Measurements from ENCODE around the gene FAM20A. TPM values are rescaled to one million over a fixed set of nuclear protein-coding genes. Genes with fewer than 3 reads are reported as not detected.

Gene FAM20A
- polyA plus RNA-seq, 1 donor from 2014 or later, result not detected

GRCh38 chr17:68595496-68595895, 5.7 kb downstream of the FAM20A start:
- no peak overlapping the region for H3K4me2 ChIP-seq (ENCODE audit: low read length)
- H2AFZ ChIP-seq (ENCODE audit: low read depth, low read length), result no peak overlapping the region
- H3F3A ChIP-seq (ENCODE audit: insufficient read depth, low read length, poor library complexity, severe bottlenecking), result no peaks in the 10 kb centered on the region
- no peaks in the 10 kb centered on the region for H4K20me1 ChIP-seq (ENCODE audit: insufficient read depth)
- H3K9me2 ChIP-seq (ENCODE audit: insufficient read depth, low read length), result no peaks in the 10 kb centered on the region
- H3K4me3 ChIP-seq (ENCODE audit: low read length), result no peak overlapping the region
- H3K9me3 ChIP-seq (ENCODE audit: low read length), result no peaks in the 10 kb centered on the region
- no peaks in the 10 kb centered on the region for H3K36me3 ChIP-seq (ENCODE audit: insufficient read depth, low read length)
- no peaks in the 10 kb centered on the region for H3K79me2 ChIP-seq (replicated peaks; ENCODE audit: insufficient read depth, low read length)
- no peak overlapping the region for H3K9ac ChIP-seq (ENCODE audit: low read length)
- TF ChIP-seq, protein P1, sequence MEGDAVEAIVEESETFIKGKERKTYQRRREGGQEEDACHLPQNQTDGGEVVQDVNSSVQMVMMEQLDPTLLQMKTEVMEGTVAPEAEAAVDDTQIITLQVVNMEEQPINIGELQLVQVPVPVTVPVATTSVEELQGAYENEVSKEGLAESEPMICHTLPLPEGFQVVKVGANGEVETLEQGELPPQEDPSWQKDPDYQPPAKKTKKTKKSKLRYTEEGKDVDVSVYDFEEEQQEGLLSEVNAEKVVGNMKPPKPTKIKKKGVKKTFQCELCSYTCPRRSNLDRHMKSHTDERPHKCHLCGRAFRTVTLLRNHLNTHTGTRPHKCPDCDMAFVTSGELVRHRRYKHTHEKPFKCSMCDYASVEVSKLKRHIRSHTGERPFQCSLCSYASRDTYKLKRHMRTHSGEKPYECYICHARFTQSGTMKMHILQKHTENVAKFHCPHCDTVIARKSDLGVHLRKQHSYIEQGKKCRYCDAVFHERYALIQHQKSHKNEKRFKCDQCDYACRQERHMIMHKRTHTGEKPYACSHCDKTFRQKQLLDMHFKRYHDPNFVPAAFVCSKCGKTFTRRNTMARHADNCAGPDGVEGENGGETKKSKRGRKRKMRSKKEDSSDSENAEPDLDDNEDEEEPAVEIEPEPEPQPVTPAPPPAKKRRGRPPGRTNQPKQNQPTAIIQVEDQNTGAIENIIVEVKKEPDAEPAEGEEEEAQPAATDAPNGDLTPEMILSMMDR (IDR thresholded peaks at IDR 0.05; ENCODE audit: poor library complexity, severe bottlenecking), result no peak
- TF ChIP-seq POLR2AphosphoS5 (IDR thresholded peaks at IDR 0.05) (no peak), RAD21 (conservative IDR thresholded peaks at IDR 0.05) (no peak), REST (IDR thresholded peaks at IDR 0.05; ENCODE audit: borderline replicate concordance) (no peak), MXI1 (conservative IDR thresholded peaks at IDR 0.05; ENCODE audit: poor library complexity, severe bottlenecking) (no peak), TAF1 (IDR thresholded peaks at IDR 0.05; ENCODE audit: low read depth) (no peak), EP300 (conservative IDR thresholded peaks at IDR 0.05; ENCODE audit: poor library complexity, severe bottlenecking) (no peak), EZH2 (IDR thresholded peaks at IDR 0.05; ENCODE audit: borderline replicate concordance, insufficient read depth, low read length, poor library complexity, severe bottlenecking) (no peak), SMC3 (conservative IDR thresholded peaks at IDR 0.05; ENCODE audit: poor library complexity) (no peak)
- peaks cover 27% of the 10 kb centered on the region for H3K27me3 ChIP-seq (ENCODE audit: insufficient read depth, low read depth, low read length)
- H3K27ac ChIP-seq (ENCODE audit: low read length), result no peak overlapping the region

GRCh38 chr17:68594552-68594951, 6.6 kb downstream of the FAM20A start:
- TF ChIP-seq TAF1 (IDR thresholded peaks at IDR 0.05; ENCODE audit: low read depth) (no peak), SMC3 (conservative IDR thresholded peaks at IDR 0.05; ENCODE audit: poor library complexity) (no peak), RAD21 (conservative IDR thresholded peaks at IDR 0.05) (no peak), REST (IDR thresholded peaks at IDR 0.05; ENCODE audit: borderline replicate concordance) (no peak), EP300 (conservative IDR thresholded peaks at IDR 0.05; ENCODE audit: poor library complexity, severe bottlenecking) (no peak), EZH2 (IDR thresholded peaks at IDR 0.05; ENCODE audit: borderline replicate concordance, insufficient read depth, low read length, poor library complexity, severe bottlenecking) (no peak), MXI1 (conservative IDR thresholded peaks at IDR 0.05; ENCODE audit: poor library complexity, severe bottlenecking) (no peak), POLR2AphosphoS5 (IDR thresholded peaks at IDR 0.05) (no peak)
- TF ChIP-seq, protein P1 (IDR thresholded peaks at IDR 0.05; ENCODE audit: poor library complexity, severe bottlenecking), result no peak

More at GRCh38 chr17:68594552-68594951, 6.6 kb downstream of the FAM20A start:
- H3K9me3 ChIP-seq (ENCODE audit: low read length), result no peaks in the 10 kb centered on the region
- no peak overlapping the region for H3K4me2 ChIP-seq (ENCODE audit: low read length)
- no peaks in the 10 kb centered on the region for H3K79me2 ChIP-seq (replicated peaks; ENCODE audit: insufficient read depth, low read length)
- no peaks in the 10 kb centered on the region for H3F3A ChIP-seq (ENCODE audit: insufficient read depth, low read length, poor library complexity, severe bottlenecking)
- no peak overlapping the region for H2AFZ ChIP-seq (ENCODE audit: low read depth, low read length)
- no peaks in the 10 kb centered on the region for H3K9me2 ChIP-seq (ENCODE audit: insufficient read depth, low read length)
- H3K4me3 ChIP-seq (ENCODE audit: low read length), result no peak overlapping the region
- H3K27ac ChIP-seq (ENCODE audit: low read length), result no peak overlapping the region
- peaks cover 18% of the 10 kb centered on the region for H3K27me3 ChIP-seq (ENCODE audit: insufficient read depth, low read depth, low read length)
- H4K20me1 ChIP-seq (ENCODE audit: insufficient read depth), result no peaks in the 10 kb centered on the region
- no peaks in the 10 kb centered on the region for H3K36me3 ChIP-seq (ENCODE audit: insufficient read depth, low read length)
- H3K9ac ChIP-seq (ENCODE audit: low read length), result no peak overlapping the region

Measured in neural cell (in vitro differentiated cells).